H1 (cell line): ENCODE results near the gene ERICH3.

Source experiments
- BACH1 ChIP-seq: IDR thresholded peaks from 2 replicates; pipeline ENCODE4 v1.6.1; 2012; ENCODE audit warnings: low read length, improper control_type of control experiment
- BRCA1 ChIP-seq: IDR thresholded peaks from 2 replicates; pipeline ENCODE4 v1.6.1; 2012; ENCODE audit warnings: low read depth, low read length, improper control_type of control experiment
- CTCF ChIP-seq, 3 experiments: IDR thresholded peaks; 1 replicate in 2 of 3; 2 replicates in 1 of 3; pipeline versions ENCODE4 v1.5.1 to v1.6.1; 2011; ENCODE audit warnings: low read length in 3 of 3, mild to moderate bottlenecking in 3 of 3, inconsistent platforms in 2 of 3, low read depth in 1 of 3, moderate library complexity in 1 of 3; ENCODE audit not compliant: insufficient read depth in 1 of 3; ENCODE audit errors: control extremely low read depth in 1 of 3
- POLR2A ChIP-seq, 2 experiments: IDR thresholded peaks; 1 replicate in 1 of 2; 2 replicates in 1 of 2; pipeline ENCODE4 v1.6.1; 2011; ENCODE audit warnings: low read depth in 2 of 2, low read length in 2 of 2, mild to moderate bottlenecking in 2 of 2; ENCODE audit errors: control extremely low read depth in 1 of 2
- SP1 ChIP-seq: IDR thresholded peaks from 2 replicates; pipeline ENCODE4 v1.6.1; 2011; ENCODE audit warnings: low read depth, low read length
- TAF1 ChIP-seq: IDR thresholded peaks from 2 replicates; pipeline ENCODE4 v1.6.1; 2011; ENCODE audit warnings: mild to moderate bottlenecking, low read depth, low read length
- TBP ChIP-seq: IDR thresholded peaks from 2 replicates; pipeline ENCODE4 v1.6.1; 2011; ENCODE audit warnings: low read depth, low read length, improper control_type of control experiment
- YY1 ChIP-seq: IDR thresholded peaks from 2 replicates; pipeline ENCODE4 v1.6.1; 2011; ENCODE audit warnings: low read depth, mild to moderate bottlenecking, low read length
- TF ChIP-seq, protein P1 (sequence below): IDR thresholded peaks from 2 replicates; pipeline ENCODE4 v1.6.1; 2011; ENCODE audit warnings: low read depth, mild to moderate bottlenecking, low read length; ENCODE audit not compliant: insufficient read depth
- TF ChIP-seq, protein P2 (sequence below): IDR thresholded peaks from 2 replicates; pipeline ENCODE4 v1.6.1; 2011; ENCODE audit warnings: low read length, improper control_type of control experiment

DNA sequence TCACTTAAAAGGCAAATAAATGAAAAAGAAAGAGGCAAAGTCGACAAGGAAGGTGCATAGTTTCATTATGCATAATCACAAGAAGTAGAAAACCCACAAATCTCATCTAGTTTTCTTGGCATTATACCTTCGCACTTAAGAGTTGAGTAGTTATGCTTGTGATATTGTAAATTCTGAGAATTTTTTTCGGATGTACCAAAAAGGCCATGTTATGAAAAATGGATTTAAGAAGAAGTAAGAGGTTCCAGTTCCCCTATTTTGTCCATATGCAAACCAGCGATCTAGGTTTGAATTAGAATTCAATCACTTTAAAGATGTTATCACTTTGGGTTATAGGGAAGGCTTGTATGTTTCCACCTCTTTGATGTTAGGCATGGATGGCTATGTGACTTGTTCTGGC is 7.9 kb upstream of the ERICH3 start:
- TF ChIP-seq CTCF (IDR thresholded peaks at IDR 0.05; ENCODE audit: control extremely low read depth in 1 of 3, insufficient read depth in 1 of 3, low read depth in 1 of 3, low read length in 3 of 3) (no peak), YY1 (no peak), POLR2A (IDR thresholded peaks at IDR 0.05; ENCODE audit: control extremely low read depth in 1 of 2, low read depth in 2 of 2, low read length in 2 of 2) (no peak), SP1 (no peak), TAF1 (no peak), BACH1 (no peak), BRCA1 (no peak), TBP (no peak)
- TF ChIP-seq, protein P1, sequence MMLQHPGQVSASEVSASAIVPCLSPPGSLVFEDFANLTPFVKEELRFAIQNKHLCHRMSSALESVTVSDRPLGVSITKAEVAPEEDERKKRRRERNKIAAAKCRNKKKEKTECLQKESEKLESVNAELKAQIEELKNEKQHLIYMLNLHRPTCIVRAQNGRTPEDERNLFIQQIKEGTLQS: no peak
- TF ChIP-seq, protein P2, sequence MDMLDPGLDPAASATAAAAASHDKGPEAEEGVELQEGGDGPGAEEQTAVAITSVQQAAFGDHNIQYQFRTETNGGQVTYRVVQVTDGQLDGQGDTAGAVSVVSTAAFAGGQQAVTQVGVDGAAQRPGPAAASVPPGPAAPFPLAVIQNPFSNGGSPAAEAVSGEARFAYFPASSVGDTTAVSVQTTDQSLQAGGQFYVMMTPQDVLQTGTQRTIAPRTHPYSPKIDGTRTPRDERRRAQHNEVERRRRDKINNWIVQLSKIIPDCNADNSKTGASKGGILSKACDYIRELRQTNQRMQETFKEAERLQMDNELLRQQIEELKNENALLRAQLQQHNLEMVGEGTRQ: no peak
